Testis (tissue), 3 donors: ENCODE data around the gene CPT1B. TPM values are rescaled to one million over a fixed set of nuclear protein-coding genes. Genes with fewer than 3 reads are reported as not detected.
A peak's percentile ranks its signal among the peaks of the same experiment; 100 is the strongest.

ENCODE experiments used
- DNase-seq: peaks from one replicate; pipeline ENCODE4 v3.0.0-alpha.2; 2019
- H3K27ac ChIP-seq, 2 donors: fragments of 200-600 bp; sonication (generic); one replicate each; pipeline ENCODE4 v1.5.1; 2019
- H3K27me3 ChIP-seq: fragments of 200-600 bp; sonication (generic); one replicate; pipeline ENCODE4 v1.5.1; 2019
- H3K36me3 ChIP-seq: fragments of 200-600 bp; sonication (generic); one replicate; pipeline ENCODE4 v1.5.1; 2017; ENCODE audit warnings: low read depth; ENCODE audit errors: missing control alignments
- H3K4me1 ChIP-seq: fragments of 200-600 bp; sonication (generic); one replicate; pipeline ENCODE4 v1.5.1; 2019
- H3K4me3 ChIP-seq, 2 donors: fragments of 200-600 bp; sonication (generic); one replicate each; pipeline ENCODE4 v1.5.1; 2017 to 2019
- H3K9me3 ChIP-seq: fragments of 200-600 bp; sonication (generic); one replicate; pipeline ENCODE4 v1.5.1; 2017
- CTCF ChIP-seq, 3 experiments: fragments of 450-650 bp in 2 of 3; fragments of 200-600 bp in 1 of 3; sonication (generic) in 1 of 3; IDR thresholded peaks; one replicate each; pipeline ENCODE4 v1.5.1; 2016 to 2019; ENCODE audit warnings: antibody characterized with exemption in 3 of 3, mild to moderate bottlenecking in 2 of 3, moderate library complexity in 1 of 3
- POLR2A ChIP-seq: fragments of 450-650 bp; IDR thresholded peaks from one replicate; pipeline ENCODE4 v1.6.1; 2017; ENCODE audit warnings: antibody characterized with exemption, mild to moderate bottlenecking, moderate library complexity
- WGBS, 2 donors: methylation state at CpG; one replicate each; pipeline ENCODE4 v1.1.5; 2018; 5-methylcytosine and 5-hydroxymethylcytosine counted together
- intact Hi-C: fragments of 100-400 bp; cut with DNase I; formaldehyde crosslinking; loops from one replicate; pipeline ENCODE4 v1.15.1; 2023; ENCODE audit warnings: low total_unique reads
- polyA plus RNA-seq: library from polyadenylated mRNA; stranded (reverse); fragments of 350-450 nt; fragmentation: Illumina TruSeq; extraction: RNeasy Lipid Tissue Mini Kit (QIAGEN cat#74804); gene quantifications from one replicate; pipeline ENCODE4 v1.2.3, GENCODE V29; 2014; ENCODE audit warnings: low read depth, low replicate concordance; ENCODE audit not compliant: insufficient read depth
- total RNA-seq, 2 donors: library from RNA; depleted of rRNA; stranded (reverse); fragments of >200 nt; gene quantifications; one replicate each; pipeline ENCODE4 v1.2.3, GENCODE V29; 2016

Gene CPT1B
- total and polyA plus RNA-seq, 3 donors from 2014 or later = 103 to 224 (median 123) TPM

GRCh38 chr22:50578776-50579310 is 616 bp upstream of the CPT1B start:
- intact Hi-C loops = no loop called here
- no peak for DNase-seq
- TF ChIP-seq POLR2A = no peak
- no peak for TF ChIP-seq CTCF (IDR thresholded peaks at IDR 0.05)
- Histone ChIP-seq H3K27me3 (no peaks in the 10 kb centered on the region), H3K36me3 (no peaks in the 10 kb centered on the region), H3K4me3 (no peak overlapping the region), H3K4me1 (peaks cover 22% of the 10 kb centered on the region), H3K27ac (no peak overlapping the region), H3K9me3 (no peaks in the 10 kb centered on the region)
- WGBS, 2 donors = 58 to 71% methylated on average over 8 of the region's 8 CpGs

- TF ChIP-seq CTCF (IDR thresholded peaks at IDR 0.05) = no peak
- DNase-seq = no peak
- peak overlapping the region in 1 of 2 donors; percentile 21 for H3K4me3 ChIP-seq
- peaks cover 17% of the 10 kb centered on the region for H3K4me1 ChIP-seq
- no peaks in the 10 kb centered on the region for H3K36me3 ChIP-seq
- H3K27ac ChIP-seq = no peak overlapping the region
- intact Hi-C loops = no loop called here
- no peaks in the 10 kb centered on the region for H3K27me3 ChIP-seq
- WGBS, 2 donors = 58 to 67% methylated on average over 3 to 22 of the region's 23 CpGs
- H3K9me3 ChIP-seq = no peaks in the 10 kb centered on the region
These were observed 585 bp downstream of the CPT1B start for GRCh38 chr22:50577697-50577986.

- Histone ChIP-seq H3K4me3 (peak overlapping the region in 1 of 2 donors; percentile 21), H3K27me3 (no peaks in the 10 kb centered on the region), H3K36me3 (no peaks in the 10 kb centered on the region), H3K9me3 (no peaks in the 10 kb centered on the region), H3K27ac (no peak overlapping the region), H3K4me1 (peaks cover 17% of the 10 kb centered on the region)
- no peak for TF ChIP-seq CTCF (IDR thresholded peaks at IDR 0.05)
- no peak for TF ChIP-seq POLR2A
- no peak for DNase-seq
- intact Hi-C loops = no loop called here
- 83 to 84% methylated on average over 16 to 18 of the region's 18 CpGs for WGBS, 2 donors
These were observed 1.2 kb downstream of the CPT1B start for GRCh38 chr22:50576806-50577696.

GRCh38 chr22:50576070-50576469 is 2.2 kb downstream of the CPT1B start:
- Histone ChIP-seq H3K36me3 (no peaks in the 10 kb centered on the region), H3K9me3 (no peaks in the 10 kb centered on the region), H3K4me1 (peaks cover 9% of the 10 kb centered on the region), H3K27ac (no peak overlapping the region), H3K4me3 (no peak overlapping the region), H3K27me3 (no peaks in the 10 kb centered on the region)
- 70 to 80% methylated on average over 4 to 5 of the region's 5 CpGs for WGBS, 2 donors
- DNase-seq = no peak
- intact Hi-C loops = no loop called here
- no peak for TF ChIP-seq CTCF (IDR thresholded peaks at IDR 0.05)
- no peak for TF ChIP-seq POLR2A
